Fibroblast of the aortic adventitia (primary cell): ENCODE measurements around the gene TREM2. TPM values are rescaled to one million over a fixed set of nuclear protein-coding genes. Genes with fewer than 3 reads are reported as not detected.

ENCODE experiments used
- DNase-seq: peaks from one replicate; pipeline ENCODE4 v3.0.0-alpha.2; 2010; ENCODE audit warnings: low read depth
- H3K4me3 ChIP-seq: 2 replicates; pipeline ENCODE4 v1.5.1; 2011; ENCODE audit warnings: low read depth, mild to moderate bottlenecking, control low read depth, low read length, moderate library complexity
- total RNA-seq: library from RNA; depleted of rRNA; stranded (reverse); fragments of >200 nt; gene quantifications from 2 replicates; pipeline ENCODE4 v1.2.3, GENCODE V29; 2012; ENCODE audit warnings: low replicate concordance
- TF ChIP-seq, protein P1 (sequence below): IDR thresholded peaks from 2 replicates; pipeline ENCODE4 v1.5.1; 2011; ENCODE audit warnings: mild to moderate bottlenecking, low read length, control low read depth, inconsistent platforms; ENCODE audit not compliant: insufficient read depth

The TREM2 gene
- total RNA-seq, 1 donor: not detected

- TF ChIP-seq, protein P1, sequence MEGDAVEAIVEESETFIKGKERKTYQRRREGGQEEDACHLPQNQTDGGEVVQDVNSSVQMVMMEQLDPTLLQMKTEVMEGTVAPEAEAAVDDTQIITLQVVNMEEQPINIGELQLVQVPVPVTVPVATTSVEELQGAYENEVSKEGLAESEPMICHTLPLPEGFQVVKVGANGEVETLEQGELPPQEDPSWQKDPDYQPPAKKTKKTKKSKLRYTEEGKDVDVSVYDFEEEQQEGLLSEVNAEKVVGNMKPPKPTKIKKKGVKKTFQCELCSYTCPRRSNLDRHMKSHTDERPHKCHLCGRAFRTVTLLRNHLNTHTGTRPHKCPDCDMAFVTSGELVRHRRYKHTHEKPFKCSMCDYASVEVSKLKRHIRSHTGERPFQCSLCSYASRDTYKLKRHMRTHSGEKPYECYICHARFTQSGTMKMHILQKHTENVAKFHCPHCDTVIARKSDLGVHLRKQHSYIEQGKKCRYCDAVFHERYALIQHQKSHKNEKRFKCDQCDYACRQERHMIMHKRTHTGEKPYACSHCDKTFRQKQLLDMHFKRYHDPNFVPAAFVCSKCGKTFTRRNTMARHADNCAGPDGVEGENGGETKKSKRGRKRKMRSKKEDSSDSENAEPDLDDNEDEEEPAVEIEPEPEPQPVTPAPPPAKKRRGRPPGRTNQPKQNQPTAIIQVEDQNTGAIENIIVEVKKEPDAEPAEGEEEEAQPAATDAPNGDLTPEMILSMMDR: no peak
- DNase-seq: peak; percentile 15
- H3K4me3 ChIP-seq: no peak overlapping the region
Measured at GRCh38 chr6:41200296-41200900, 37.5 kb upstream of the TREM2 start.

- H3K4me3 ChIP-seq: no peak overlapping the region
- TF ChIP-seq, protein P1: no peak
- no peak for DNase-seq
Measured at GRCh38 chr6:41199552-41200246, 36.8 kb upstream of the TREM2 start.

DNA sequence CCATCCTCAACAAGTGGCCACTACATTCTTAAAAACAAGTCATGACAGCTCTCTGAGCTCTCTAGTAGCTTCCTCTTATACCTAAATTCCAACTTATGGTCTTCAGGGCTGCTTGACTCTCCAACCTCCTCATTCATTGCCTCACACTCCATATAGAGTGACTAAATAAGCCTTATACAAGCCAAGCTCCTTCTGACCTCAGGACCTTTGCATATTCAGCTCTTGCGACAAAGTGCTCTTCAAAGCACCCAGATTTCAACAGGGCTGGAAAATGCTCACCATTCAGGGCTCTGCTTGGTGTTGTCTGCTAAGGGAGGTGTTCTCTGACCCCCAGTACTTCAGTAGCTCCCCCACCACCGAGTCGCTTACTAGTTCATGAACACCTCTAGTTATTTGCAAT is 34.3 kb upstream of the TREM2 start:
- DNase-seq: no peak
- TF ChIP-seq, protein P1: no peak
- H3K4me3 ChIP-seq: no peak overlapping the region

- DNase-seq: no peak
- TF ChIP-seq, protein P1: no peak
- H3K4me3 ChIP-seq: no peak overlapping the region
Measured at GRCh38 chr6:41194386-41194785, 31.5 kb upstream of the TREM2 start.

GRCh38 chr6:41193884-41194283 is 31.0 kb upstream of the TREM2 start:
- DNase-seq: no peak
- H3K4me3 ChIP-seq: no peak overlapping the region
- TF ChIP-seq, protein P1: no peak

DNA sequence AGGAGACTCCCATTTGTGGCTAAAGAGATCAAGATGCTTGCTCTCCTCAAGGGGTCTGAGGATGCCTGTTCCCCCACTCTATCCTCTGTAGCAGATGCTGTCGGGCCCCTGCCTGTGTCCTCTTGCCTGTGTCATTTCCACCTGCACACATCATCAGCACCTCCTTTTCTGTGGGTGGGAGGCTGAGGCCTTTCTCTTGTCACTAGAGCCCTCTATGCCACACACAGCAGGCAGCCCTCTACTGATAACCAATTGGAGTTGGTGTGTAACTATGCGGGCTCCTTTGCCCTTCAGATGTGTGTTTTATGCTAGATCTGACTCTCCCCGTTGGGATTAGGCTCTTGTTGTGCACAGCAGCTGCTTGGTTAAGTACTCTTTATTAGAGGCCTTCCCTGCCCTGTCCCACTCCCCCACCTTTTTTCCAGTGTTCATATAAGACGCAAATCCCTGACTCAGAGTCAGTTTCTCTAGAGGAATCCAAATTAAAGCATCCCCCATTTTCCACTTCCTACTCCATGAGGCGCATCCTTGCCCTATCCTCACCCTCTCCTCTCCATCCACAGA is 30.3 kb upstream of the TREM2 start:
- H3K4me3 ChIP-seq: no peak overlapping the region
- TF ChIP-seq, protein P1: no peak
- DNase-seq: no peak
